Esophagus muscularis mucosa (tissue), 4 donors: ENCODE measurements around the gene PPP2R5C.

ENCODE experiments used
- EP300 ChIP-seq: sonication (generic); formaldehyde crosslinking; IDR thresholded peaks from one replicate; pipeline ENCODE4 v1.6.1; 2017; ENCODE audit warnings: antibody characterized with exemption
- POLR2A ChIP-seq: fragments of 450-650 bp; IDR thresholded peaks from one replicate; pipeline ENCODE4 v1.6.1; 2017; ENCODE audit warnings: antibody characterized with exemption, moderate library complexity, mild to moderate bottlenecking, low read depth
- TF ChIP-seq, protein P1 (sequence below), 3 experiments: fragments of 200-600 bp in 2 of 3; fragments of 450-650 bp in 1 of 3; sonication (generic) in 2 of 3; IDR thresholded peaks; one replicate each; pipeline ENCODE4 v1.5.1; 2017 to 2019; ENCODE audit warnings: antibody characterized with exemption in 3 of 3, mild to moderate bottlenecking in 2 of 3, moderate library complexity in 1 of 3

DNA sequence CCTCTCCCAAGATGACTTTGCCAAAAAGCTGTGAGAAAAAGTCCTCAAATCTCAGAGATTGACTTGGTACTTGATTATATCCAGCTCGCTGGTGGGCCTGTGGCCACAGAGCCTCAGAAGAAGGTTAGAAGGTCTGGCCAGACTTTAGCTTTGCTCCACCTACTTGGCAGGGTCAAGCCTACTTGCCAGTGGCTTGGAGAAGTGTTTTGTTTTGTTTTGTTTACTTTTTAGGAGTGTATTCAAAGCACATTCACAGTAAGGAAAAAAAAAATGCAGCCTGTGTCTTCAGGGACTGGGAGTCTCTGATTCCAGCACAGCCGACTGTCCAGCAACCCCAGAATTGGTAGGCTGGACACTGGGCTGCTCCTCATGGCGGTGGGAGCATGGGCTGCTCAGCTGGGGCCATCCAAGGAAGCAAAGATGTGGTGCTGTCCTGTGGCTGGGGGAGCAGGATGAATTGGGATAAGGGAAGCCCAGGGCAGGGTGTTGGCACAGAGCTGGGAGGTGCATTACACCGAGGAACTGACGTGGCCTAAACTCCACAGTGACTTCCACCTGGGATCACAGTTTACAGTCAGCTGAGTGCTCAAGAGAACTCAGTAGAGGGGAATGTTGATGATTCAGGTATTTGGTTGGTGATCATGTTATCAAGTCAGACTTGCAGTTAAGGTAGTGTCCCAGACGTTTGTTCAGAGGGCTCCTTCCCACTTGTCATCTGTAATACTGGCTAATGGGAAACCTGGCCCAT, 73.5 kb downstream of the PPP2R5C start:
- TF ChIP-seq EP300 (no peak), POLR2A (no peak)
- TF ChIP-seq, protein P1, sequence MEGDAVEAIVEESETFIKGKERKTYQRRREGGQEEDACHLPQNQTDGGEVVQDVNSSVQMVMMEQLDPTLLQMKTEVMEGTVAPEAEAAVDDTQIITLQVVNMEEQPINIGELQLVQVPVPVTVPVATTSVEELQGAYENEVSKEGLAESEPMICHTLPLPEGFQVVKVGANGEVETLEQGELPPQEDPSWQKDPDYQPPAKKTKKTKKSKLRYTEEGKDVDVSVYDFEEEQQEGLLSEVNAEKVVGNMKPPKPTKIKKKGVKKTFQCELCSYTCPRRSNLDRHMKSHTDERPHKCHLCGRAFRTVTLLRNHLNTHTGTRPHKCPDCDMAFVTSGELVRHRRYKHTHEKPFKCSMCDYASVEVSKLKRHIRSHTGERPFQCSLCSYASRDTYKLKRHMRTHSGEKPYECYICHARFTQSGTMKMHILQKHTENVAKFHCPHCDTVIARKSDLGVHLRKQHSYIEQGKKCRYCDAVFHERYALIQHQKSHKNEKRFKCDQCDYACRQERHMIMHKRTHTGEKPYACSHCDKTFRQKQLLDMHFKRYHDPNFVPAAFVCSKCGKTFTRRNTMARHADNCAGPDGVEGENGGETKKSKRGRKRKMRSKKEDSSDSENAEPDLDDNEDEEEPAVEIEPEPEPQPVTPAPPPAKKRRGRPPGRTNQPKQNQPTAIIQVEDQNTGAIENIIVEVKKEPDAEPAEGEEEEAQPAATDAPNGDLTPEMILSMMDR (IDR thresholded peaks at IDR 0.05) = no peak
